Measurements from ENCODE around the gene MYOT. TPM values are rescaled to one million over a fixed set of nuclear protein-coding genes. Genes with fewer than 3 reads are reported as not detected.

MYOT gene
- total RNA-seq, 2 donors from 2014 or later = 29.7 to 55.4 TPM

DNA sequence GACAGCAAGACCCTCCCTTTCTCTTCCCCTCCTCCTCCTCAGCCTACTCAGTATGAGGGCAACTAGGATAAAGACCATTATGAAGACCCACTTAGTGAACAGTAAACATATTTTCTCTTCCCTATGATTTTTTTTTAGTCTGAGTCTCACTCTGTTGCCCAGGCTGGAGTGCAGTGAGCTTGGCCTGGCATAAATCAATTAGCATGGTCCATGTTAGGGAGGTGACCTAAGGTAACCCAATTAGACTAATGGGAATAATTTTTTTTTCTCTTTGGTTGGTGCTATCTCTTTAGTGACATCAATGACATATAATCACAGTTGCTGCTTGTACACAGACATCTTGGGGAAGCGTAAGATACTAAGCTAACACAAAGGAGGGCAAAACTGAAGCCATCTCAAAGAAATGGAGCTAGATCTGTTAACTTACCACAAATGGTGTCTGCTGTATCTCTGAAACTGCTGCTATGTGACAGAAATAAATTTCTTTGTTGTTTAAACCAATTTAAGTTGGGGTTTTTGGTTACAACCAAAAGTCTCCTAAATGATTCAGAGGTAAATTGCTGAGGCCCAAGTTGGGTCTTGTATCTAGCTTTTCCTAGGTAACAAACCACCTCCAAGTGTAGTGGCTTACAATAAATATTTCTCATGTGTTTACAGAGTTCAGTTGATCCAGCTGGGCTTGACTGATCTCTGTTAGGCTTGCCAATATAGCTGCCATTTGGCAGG is 34.9 kb downstream of the MYOT start:
- no peaks in the 10 kb centered on the region for H3K9me3 ChIP-seq
- H3K27ac ChIP-seq = no peak overlapping the region
- no peak for DNase-seq (ENCODE audit: low spot score)
- no peak overlapping the region for H3K4me3 ChIP-seq
- TF ChIP-seq, protein P1, sequence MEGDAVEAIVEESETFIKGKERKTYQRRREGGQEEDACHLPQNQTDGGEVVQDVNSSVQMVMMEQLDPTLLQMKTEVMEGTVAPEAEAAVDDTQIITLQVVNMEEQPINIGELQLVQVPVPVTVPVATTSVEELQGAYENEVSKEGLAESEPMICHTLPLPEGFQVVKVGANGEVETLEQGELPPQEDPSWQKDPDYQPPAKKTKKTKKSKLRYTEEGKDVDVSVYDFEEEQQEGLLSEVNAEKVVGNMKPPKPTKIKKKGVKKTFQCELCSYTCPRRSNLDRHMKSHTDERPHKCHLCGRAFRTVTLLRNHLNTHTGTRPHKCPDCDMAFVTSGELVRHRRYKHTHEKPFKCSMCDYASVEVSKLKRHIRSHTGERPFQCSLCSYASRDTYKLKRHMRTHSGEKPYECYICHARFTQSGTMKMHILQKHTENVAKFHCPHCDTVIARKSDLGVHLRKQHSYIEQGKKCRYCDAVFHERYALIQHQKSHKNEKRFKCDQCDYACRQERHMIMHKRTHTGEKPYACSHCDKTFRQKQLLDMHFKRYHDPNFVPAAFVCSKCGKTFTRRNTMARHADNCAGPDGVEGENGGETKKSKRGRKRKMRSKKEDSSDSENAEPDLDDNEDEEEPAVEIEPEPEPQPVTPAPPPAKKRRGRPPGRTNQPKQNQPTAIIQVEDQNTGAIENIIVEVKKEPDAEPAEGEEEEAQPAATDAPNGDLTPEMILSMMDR (IDR thresholded peaks at IDR 0.05) = no peak
- H3K36me3 ChIP-seq = no peaks in the 10 kb centered on the region
- H3K4me1 ChIP-seq = no peaks in the 10 kb centered on the region
- no peaks in the 10 kb centered on the region for H3K27me3 ChIP-seq

DNA sequence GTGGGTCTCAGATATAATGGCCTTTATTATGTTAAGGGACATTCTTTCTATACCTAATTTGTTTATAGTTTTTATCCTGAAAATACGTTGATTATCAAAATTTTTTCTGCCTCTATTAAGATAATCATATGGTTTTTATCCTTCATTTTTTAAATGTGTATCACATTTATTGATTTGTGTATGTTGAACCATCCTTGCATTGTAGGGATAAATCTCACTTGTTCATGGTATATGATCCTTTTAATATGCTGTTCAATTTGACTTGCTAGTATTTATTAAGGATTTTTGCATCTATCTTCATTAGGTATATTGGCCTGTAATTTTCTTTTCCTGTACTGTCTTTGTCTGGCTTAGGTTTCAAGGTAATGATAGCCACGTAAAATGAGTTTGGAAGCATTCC is 47.1 kb downstream of the MYOT start:
- H3K27ac ChIP-seq = no peak overlapping the region
- H3K9me3 ChIP-seq = peaks cover 0 to 9% of the 10 kb centered on the region in 2 donors
- H3K36me3 ChIP-seq = no peaks in the 10 kb centered on the region
- H3K4me1 ChIP-seq = no peaks in the 10 kb centered on the region
- no peaks in the 10 kb centered on the region for H3K27me3 ChIP-seq
- DNase-seq (ENCODE audit: low spot score) = no peak
- H3K4me3 ChIP-seq = no peak overlapping the region
- TF ChIP-seq, protein P1 (IDR thresholded peaks at IDR 0.05) = no peak

DNA sequence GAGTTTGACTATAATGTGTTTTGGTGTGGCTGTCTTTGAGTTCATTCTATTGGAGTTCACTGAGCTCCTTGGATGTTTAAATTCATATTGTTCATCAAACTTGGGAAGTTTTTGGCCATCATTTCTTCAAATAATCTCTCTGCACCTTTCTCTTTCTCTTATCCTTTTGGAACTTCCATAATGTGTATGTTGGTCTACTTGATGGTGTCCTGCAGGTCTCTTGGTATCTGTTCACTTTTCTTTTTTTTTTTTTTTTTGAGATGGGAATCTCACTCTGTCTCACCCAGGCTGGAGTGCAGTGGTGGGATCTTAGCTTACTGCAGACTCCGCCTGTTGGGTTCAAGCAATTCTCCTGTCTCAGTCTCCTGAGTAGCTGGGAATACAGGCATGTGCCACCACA is 49.3 kb downstream of the MYOT start:
- Histone ChIP-seq H3K4me3 (no peak overlapping the region), H3K9me3 (peaks cover 0 to 9% of the 10 kb centered on the region in 2 donors), H3K36me3 (no peaks in the 10 kb centered on the region), H3K4me1 (no peaks in the 10 kb centered on the region), H3K27ac (no peak overlapping the region), H3K27me3 (no peaks in the 10 kb centered on the region)
- TF ChIP-seq, protein P1 (IDR thresholded peaks at IDR 0.05) = no peak
- DNase-seq (ENCODE audit: low spot score) = no peak

DNA sequence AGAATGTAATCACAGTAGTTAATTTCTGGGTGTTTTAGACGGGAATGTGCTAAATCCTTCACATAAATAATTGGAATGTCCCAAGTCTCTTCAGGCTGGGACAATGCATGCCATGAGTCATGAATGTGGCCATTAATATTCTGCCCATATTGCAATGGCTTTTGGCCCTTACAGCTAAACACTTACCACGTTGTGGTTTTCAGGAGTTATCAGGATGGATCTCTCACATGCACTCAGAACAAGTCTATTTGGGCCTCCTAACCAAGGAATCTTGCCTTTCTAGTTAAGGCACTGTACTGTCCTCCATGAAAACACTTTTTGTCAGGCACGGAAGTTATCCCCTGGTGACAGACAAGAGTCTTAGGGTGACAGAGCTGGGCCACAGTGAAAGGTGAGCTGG is 54.3 kb downstream of the MYOT start:
- Histone ChIP-seq H3K27ac (no peak overlapping the region), H3K27me3 (no peaks in the 10 kb centered on the region), H3K9me3 (no peaks in the 10 kb centered on the region), H3K36me3 (no peaks in the 10 kb centered on the region), H3K4me3 (no peak overlapping the region), H3K4me1 (peaks cover 0 to 4% of the 10 kb centered on the region in 2 donors)
- no peak for DNase-seq (ENCODE audit: low spot score)
- TF ChIP-seq, protein P1 (IDR thresholded peaks at IDR 0.05) = no peak

DNA sequence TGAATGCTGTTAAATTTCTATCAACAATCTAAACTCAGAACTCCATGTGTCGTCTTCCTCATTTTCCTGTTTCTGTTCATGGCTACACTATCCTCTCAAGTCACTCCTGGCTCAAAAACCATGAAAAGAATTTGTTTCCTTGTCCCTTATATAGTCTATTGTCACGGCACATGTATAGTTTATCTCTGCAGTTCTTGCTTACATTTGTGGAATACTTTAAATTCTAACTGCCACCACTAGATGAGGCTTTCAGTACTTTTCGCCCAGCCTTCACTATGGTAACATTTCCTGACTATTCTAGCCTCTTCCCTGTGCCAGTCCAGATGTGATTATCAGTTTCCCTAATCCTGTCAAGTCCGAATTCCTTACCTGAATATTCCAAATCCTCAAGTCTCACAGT is 56.2 kb downstream of the MYOT start:
- no peaks in the 10 kb centered on the region for H3K27me3 ChIP-seq
- H3K36me3 ChIP-seq = peaks cover 12% of the 10 kb centered on the region
- no peak for DNase-seq (ENCODE audit: low spot score)
- H3K4me3 ChIP-seq = no peak overlapping the region
- TF ChIP-seq, protein P1 (IDR thresholded peaks at IDR 0.05) = no peak
- H3K9me3 ChIP-seq = no peaks in the 10 kb centered on the region
- peaks cover 0 to 4% of the 10 kb centered on the region in 2 donors for H3K4me1 ChIP-seq
- H3K27ac ChIP-seq = no peak overlapping the region

DNA sequence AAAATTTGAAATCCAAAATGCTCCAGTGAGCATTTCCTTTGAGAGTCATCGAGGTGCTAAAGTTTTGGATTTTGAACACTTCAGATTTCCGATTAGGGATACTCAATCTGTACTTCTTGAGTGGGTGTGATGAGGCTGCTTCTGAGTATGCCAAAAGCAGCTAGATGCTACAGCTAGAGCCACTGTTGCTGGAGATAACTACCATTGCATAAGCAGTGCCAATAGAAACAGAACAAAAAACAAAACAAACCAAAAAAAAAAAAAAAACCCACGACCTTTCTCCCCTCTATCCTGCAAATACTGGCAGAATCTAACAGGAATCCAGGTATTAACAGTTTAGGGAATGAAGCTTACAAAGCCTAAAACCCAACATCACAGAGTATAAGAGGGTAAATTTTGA is 65.1 kb downstream of the MYOT start:
- Histone ChIP-seq H3K4me1 (peaks cover 0 to 19% of the 10 kb centered on the region in 2 donors), H3K9me3 (no peaks in the 10 kb centered on the region), H3K4me3 (no peak overlapping the region), H3K27ac (no peak overlapping the region), H3K36me3 (peaks cover 28% of the 10 kb centered on the region), H3K27me3 (no peaks in the 10 kb centered on the region)
- no peak for DNase-seq (ENCODE audit: low spot score)
- TF ChIP-seq, protein P1 (IDR thresholded peaks at IDR 0.05) = no peak

All from right atrium auricular region (tissue), 2 donors.